B cell (primary cell): ENCODE data around the gene TRIM62.

Source experiments
- CTCF ChIP-seq: fragments of 200-600 bp; IDR thresholded peaks from one replicate; pipeline ENCODE4 v1.8.0; 2022; ENCODE audit warnings: antibody characterized with exemption, mild to moderate bottlenecking
- EZH2 ChIP-seq: IDR thresholded peaks from 2 replicates; pipeline ENCODE4 v1.6.1; 2012; ENCODE audit warnings: borderline replicate concordance, low read depth, mild to moderate bottlenecking, moderate library complexity, low read length; ENCODE audit not compliant: insufficient read depth, poor library complexity, severe bottlenecking

DNA sequence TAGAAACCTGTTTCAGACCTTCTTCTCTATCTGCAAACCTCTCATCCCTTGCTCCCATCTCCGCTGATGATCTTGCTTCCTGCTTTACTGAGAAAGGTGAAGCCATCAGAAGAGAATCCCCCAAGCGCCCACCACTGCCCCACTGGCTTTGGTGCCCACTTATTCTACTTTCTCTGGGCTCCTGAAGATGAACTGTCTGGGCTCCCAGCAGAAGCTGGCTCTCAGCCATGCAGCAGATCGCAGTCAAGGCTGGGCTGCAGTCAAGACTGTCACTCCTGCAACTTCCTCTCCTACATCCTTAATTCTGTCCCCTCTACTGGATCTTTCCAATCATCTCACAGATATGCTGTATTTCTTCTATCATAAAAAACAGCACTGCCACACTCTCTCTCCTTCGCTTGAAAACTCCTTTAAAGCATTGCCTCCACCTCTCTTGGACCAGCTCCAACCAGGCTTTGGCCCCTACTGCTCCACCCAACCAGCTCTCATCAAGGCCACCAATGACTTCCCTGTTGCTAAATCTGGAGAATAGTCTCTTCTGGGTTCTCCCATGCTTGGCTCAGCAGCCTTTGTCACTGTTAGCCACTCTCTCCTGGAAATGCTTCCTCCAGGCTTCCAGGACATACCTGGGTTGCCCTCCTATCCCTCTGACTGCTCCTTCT is 25.8 kb downstream of the TRIM62 start:
- TF ChIP-seq CTCF (no peak), EZH2 (no peak)
